PFSK-1 (cell line): ENCODE data around the gene ABL2.

Experiments
- FOXP2 ChIP-seq: optimal IDR thresholded peaks from 2 replicates; pipeline ENCODE3; 2011; ENCODE audit warnings: borderline replicate concordance, control low read depth, inconsistent platforms; ENCODE audit not compliant: insufficient read depth; ENCODE audit errors: extremely low read length, extremely low read depth
- POLR2AphosphoS5 ChIP-seq: IDR thresholded peaks from 2 replicates; pipeline ENCODE4 v1.6.1; 2012; ENCODE audit warnings: low read depth, mild to moderate bottlenecking, control low read depth, low read length, moderate library complexity
- SIN3A ChIP-seq: IDR thresholded peaks from 2 replicates; pipeline ENCODE4 v1.6.1; 2012; ENCODE audit warnings: mild to moderate bottlenecking, low read length, moderate library complexity, borderline replicate concordance; ENCODE audit not compliant: insufficient read depth
- TAF1 ChIP-seq: IDR thresholded peaks from 2 replicates; pipeline ENCODE4 v1.6.1; 2012; ENCODE audit warnings: low read length, control low read depth, borderline replicate concordance; ENCODE audit not compliant: insufficient read depth
- TF ChIP-seq, protein P1 (sequence below), 2 experiments: IDR thresholded peaks; 2 replicates each; pipeline versions ENCODE4 v1.6.1 to v1.8.0; 2011 to 2012; ENCODE audit warnings: low read depth in 2 of 2, low read length in 2 of 2, control low read depth in 1 of 2, inconsistent platforms in 1 of 2, mild to moderate bottlenecking in 1 of 2, moderate library complexity in 1 of 2; ENCODE audit not compliant: insufficient read depth in 1 of 2

The ABL2 gene

DNA sequence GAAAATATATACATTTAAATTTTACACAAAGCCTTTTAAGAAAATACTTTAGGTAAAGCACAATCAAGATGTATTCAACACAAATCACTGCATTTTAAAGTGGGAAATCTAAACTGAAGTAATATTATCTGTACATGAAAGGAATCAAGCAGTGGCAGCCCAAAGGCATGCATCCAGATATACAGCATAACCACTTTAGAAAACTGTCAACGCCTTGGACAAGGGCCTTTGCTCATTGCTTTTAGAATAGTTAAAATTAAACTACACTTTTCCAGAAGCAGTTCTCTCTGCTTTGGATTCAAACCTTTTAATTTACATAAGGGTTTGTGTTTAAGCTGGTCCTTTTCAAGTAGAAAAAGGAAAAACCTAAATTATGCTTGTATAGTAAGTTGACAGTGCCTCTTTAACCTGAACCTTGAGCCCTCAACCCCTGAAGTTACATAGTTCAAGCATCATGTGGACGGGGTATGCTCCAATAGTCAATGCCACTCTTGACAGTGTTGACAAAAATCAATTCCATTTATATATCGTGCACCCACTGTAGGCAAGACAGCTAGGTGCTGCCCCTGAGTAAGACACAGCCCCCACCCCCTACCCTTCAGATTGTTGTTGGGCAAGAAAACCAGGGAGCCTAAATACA, 124.7 kb downstream of the ABL2 start:
- TF ChIP-seq POLR2AphosphoS5 (no peak), SIN3A (no peak), TAF1 (no peak), FOXP2 (no peak)
- TF ChIP-seq, protein P1, sequence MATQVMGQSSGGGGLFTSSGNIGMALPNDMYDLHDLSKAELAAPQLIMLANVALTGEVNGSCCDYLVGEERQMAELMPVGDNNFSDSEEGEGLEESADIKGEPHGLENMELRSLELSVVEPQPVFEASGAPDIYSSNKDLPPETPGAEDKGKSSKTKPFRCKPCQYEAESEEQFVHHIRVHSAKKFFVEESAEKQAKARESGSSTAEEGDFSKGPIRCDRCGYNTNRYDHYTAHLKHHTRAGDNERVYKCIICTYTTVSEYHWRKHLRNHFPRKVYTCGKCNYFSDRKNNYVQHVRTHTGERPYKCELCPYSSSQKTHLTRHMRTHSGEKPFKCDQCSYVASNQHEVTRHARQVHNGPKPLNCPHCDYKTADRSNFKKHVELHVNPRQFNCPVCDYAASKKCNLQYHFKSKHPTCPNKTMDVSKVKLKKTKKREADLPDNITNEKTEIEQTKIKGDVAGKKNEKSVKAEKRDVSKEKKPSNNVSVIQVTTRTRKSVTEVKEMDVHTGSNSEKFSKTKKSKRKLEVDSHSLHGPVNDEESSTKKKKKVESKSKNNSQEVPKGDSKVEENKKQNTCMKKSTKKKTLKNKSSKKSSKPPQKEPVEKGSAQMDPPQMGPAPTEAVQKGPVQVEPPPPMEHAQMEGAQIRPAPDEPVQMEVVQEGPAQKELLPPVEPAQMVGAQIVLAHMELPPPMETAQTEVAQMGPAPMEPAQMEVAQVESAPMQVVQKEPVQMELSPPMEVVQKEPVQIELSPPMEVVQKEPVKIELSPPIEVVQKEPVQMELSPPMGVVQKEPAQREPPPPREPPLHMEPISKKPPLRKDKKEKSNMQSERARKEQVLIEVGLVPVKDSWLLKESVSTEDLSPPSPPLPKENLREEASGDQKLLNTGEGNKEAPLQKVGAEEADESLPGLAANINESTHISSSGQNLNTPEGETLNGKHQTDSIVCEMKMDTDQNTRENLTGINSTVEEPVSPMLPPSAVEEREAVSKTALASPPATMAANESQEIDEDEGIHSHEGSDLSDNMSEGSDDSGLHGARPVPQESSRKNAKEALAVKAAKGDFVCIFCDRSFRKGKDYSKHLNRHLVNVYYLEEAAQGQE (IDR thresholded peaks at IDR 0.05; ENCODE audit: insufficient read depth in 1 of 2, low read depth in 2 of 2, low read length in 2 of 2): no peak

DNA sequence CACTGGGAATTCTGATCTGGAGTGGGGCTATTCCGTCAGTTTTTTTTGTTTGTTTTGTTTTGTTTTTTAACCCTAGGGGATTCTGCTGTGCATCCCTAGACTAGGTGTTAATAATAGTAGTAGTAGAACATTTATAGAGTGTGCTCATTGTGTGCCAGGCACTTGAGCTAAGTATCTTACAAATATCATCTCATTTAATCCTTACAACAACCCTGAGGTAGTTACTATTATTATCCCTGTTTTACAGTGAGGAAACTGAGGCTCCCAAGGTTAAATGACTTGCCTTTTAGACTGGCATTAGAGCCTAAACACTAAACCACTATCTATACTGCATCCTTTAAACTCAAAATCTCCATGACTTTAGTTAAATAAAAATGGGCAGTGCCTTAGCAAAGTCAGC, 125.5 kb downstream of the ABL2 start:
- TF ChIP-seq POLR2AphosphoS5 (no peak), TAF1 (no peak), FOXP2 (no peak), SIN3A (no peak)
- TF ChIP-seq, protein P1 (IDR thresholded peaks at IDR 0.05; ENCODE audit: insufficient read depth in 1 of 2, low read depth in 2 of 2, low read length in 2 of 2): no peak

DNA sequence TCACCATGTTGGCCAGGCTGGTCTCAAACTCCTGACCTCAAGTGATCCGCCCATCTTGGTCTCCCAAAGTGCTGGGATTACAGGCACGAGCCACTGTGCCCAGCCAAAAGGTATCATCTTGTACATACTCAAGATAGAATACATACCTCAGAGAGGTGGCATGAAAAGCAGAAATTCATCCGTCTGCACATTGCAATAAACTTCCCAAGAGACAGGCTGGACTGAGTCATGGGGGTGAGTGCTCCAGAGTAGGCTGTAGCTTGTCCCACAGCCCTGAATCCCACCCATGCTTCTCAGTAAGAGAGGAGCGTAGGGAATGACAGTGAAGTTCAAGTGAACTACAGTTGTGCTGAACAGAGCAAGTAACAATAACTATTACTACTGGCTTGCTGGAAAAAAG, 127.9 kb downstream of the ABL2 start:
- TF ChIP-seq POLR2AphosphoS5: no peak

DNA sequence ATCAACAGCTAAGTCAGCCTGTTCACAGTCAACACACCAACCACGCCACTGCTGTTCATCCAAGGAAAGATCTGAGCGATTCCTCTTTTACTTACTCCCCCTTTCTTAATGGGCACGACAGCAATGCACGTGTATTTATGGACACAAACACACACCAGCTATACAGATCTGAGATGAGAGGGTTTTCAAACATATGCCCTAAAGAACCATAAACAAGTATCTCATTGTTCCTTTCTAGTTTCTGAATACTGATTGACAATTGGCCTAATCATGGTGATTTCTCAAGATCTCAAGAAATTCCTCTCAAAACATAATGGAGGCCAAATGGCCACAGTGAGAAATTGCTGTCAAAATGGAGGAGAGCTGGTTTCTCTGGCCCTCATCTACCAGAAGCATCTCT, 129.6 kb downstream of the ABL2 start:
- TF ChIP-seq, protein P1 (IDR thresholded peaks at IDR 0.05; ENCODE audit: insufficient read depth in 1 of 2, low read depth in 2 of 2, low read length in 2 of 2): no peak
- TF ChIP-seq POLR2AphosphoS5 (no peak), FOXP2 (no peak), SIN3A (no peak), TAF1 (no peak)

DNA sequence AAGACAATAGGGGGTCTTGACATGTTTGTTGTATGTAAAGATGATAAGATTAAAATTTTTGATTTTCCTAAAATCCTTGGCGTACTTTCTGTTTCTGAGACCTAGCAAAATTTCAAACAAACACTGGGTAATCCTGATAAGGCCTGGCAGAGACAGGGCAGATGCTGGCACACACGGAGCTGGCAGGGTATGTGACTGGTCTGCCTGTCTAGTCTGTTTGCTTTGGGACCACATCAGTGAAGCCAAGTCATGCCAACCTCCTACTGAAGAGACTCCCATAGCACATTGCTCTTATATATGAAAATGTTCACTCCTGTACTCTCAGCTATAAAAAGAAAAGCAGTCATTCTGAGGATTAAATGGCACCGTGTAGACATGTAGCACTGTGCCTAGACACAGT, 133.6 kb downstream of the ABL2 start:
- no peak for TF ChIP-seq SIN3A
- TF ChIP-seq, protein P1 (IDR thresholded peaks at IDR 0.05; ENCODE audit: insufficient read depth in 1 of 2, low read depth in 2 of 2, low read length in 2 of 2): no peak
- no peak for TF ChIP-seq POLR2AphosphoS5
- TF ChIP-seq FOXP2: no peak
